Panc1 (cell line): ENCODE data around the gene NUDT4. TPM values are rescaled to one million over a fixed set of nuclear protein-coding genes. Genes with fewer than 3 reads are reported as not detected.

Experiments
- ATAC-seq: fragments of 200-7000 bp; cut with Tn5 transposase; 2 replicates; pipeline ENCODE4 v1.9.1; 2020; ENCODE audit warnings: mild to moderate bottlenecking, moderate library complexity
- BruUV-seq: library from RNA; stranded (reverse); fragments of 400-500 nt; replicated peaks from 2 replicates; lab custom pipeline; 2021; lab: Mats Ljungman, UMichigan
- CTCF ChIA-PET: fragments of 300-600 bp; sonication (Branson Sonifier 250); formaldehyde crosslinking; loops from one replicate; lab custom pipeline; 2022; ENCODE audit warnings: antibody characterized with exemption; lab: Charles Lee
- POLR2A ChIA-PET: fragments of 300-600 bp; sonication (Branson Sonifier 250); formaldehyde crosslinking; loops from one replicate; lab custom pipeline; 2022; ENCODE audit warnings: antibody characterized with exemption; lab: Charles Lee
- DNase-seq: peaks from one replicate; pipeline ENCODE4 v3.0.0-alpha.2; 2010; ENCODE audit warnings: low read depth, low spot score
- H3K27ac ChIP-seq: 2 replicates; pipeline ENCODE4 v1.5.1; 2011; ENCODE audit warnings: mild to moderate bottlenecking, low read length, inconsistent platforms
- H3K27me3 ChIP-seq: fragments of 200-500 bp; sonication (Bioruptor generic); 2 replicates; pipeline ENCODE4 v1.6.0; 2014; ENCODE audit warnings: low read length, inconsistent platforms; ENCODE audit not compliant: control insufficient read depth, insufficient read depth
- H3K36me3 ChIP-seq: fragments of 200-500 bp; sonication (Bioruptor generic); 2 replicates; pipeline ENCODE4 v1.5.1; 2014; ENCODE audit warnings: inconsistent platforms, mild to moderate bottlenecking, low read length, moderate library complexity; ENCODE audit not compliant: control insufficient read depth, insufficient read depth
- H3K4me1 ChIP-seq: 2 replicates; pipeline ENCODE4 v1.5.1; 2011; ENCODE audit warnings: inconsistent platforms, mild to moderate bottlenecking, low read length, moderate library complexity; ENCODE audit not compliant: control insufficient read depth, insufficient read depth
- H3K4me3 ChIP-seq, 2 experiments: 2 replicates each; pipeline ENCODE4 v1.5.1; 2011 to 2012; ENCODE audit warnings: low read depth in 2 of 2, low read length in 2 of 2, mild to moderate bottlenecking in 2 of 2, inconsistent platforms in 1 of 2, moderate library complexity in 1 of 2
- H3K9me3 ChIP-seq: fragments of 200-500 bp; sonication (Bioruptor generic); 2 replicates; pipeline ENCODE4 v1.5.1; 2014; ENCODE audit warnings: low read depth, mild to moderate bottlenecking, inconsistent platforms, low read length, moderate library complexity; ENCODE audit not compliant: control insufficient read depth, insufficient read depth
- CTCF ChIP-seq: fragments of 450-650 bp; IDR thresholded peaks from 2 replicates; pipeline ENCODE4 v1.5.1; 2017; ENCODE audit warnings: mild to moderate bottlenecking
- POLR2AphosphoS5 ChIP-seq: IDR thresholded peaks from 2 replicates; pipeline ENCODE4 v1.6.1; 2012; ENCODE audit warnings: mild to moderate bottlenecking, low read depth, low read length, moderate library complexity
- REST ChIP-seq, 2 experiments: IDR thresholded peaks; 2 replicates each; pipeline ENCODE4 v1.6.1; 2011 to 2012; ENCODE audit warnings: low read depth in 2 of 2, control low read depth in 1 of 2, low read length in 1 of 2, mild to moderate bottlenecking in 1 of 2, moderate library complexity in 1 of 2; ENCODE audit not compliant: insufficient read depth in 1 of 2
- SIN3A ChIP-seq: IDR thresholded peaks from 2 replicates; pipeline ENCODE4 v1.6.1; 2012; ENCODE audit warnings: low read depth, mild to moderate bottlenecking, low read length, moderate library complexity, borderline replicate concordance; ENCODE audit not compliant: insufficient read depth
- TCF7L2 ChIP-seq: IDR thresholded peaks from 2 replicates; pipeline ENCODE4 v1.6.1; 2011; ENCODE audit warnings: mild to moderate bottlenecking, low read depth, low read length, inconsistent platforms
- in situ Hi-C: cut with HindIII; loops from 2 replicates; pipeline ENCODE4 v1.10.0; 2016; ENCODE audit warnings: low sequenced_read_pairs, low pct_unique_long_range_greater_than_20kb
- intact Hi-C: fragments of 100-400 bp; cut with micrococcal nuclease; formaldehyde crosslinking; loops from one replicate; pipeline ENCODE4 v1.10.0; 2022; ENCODE audit not compliant: unreplicated experiment
- total RNA-seq: library from RNA; stranded (reverse); gene quantifications from one replicate; pipeline ENCODE4 v1.2.1, GENCODE V29; 2021; ENCODE audit not compliant: unreplicated experiment

Gene NUDT4
- total RNA-seq, 1 experiment from 2014 or later, result 45.7 TPM

GRCh38 chr12:93413064-93413463, 35.3 kb downstream of the NUDT4 start:
- Histone ChIP-seq H3K36me3 (peaks cover 7% of the 10 kb centered on the region; the same call in 1 of the 2 replicates), H3K9me3 (no peaks in the 10 kb centered on the region), H3K27me3 (no peaks in the 10 kb centered on the region), H3K4me3 (no peak overlapping the region), H3K4me1 (peaks cover 2% of the 10 kb centered on the region), H3K27ac (no peak overlapping the region)
- ATAC-seq (no peak), DNase-seq (no peak)
- intact Hi-C loops (no loop called here), in situ Hi-C loops (no loop called here)
- CTCF ChIA-PET, result no interaction called here
- TF ChIP-seq REST (IDR thresholded peaks at IDR 0.05; ENCODE audit: insufficient read depth in 1 of 2, low read depth in 2 of 2, low read length in 1 of 2) (no peak), POLR2AphosphoS5 (no peak), CTCF (no peak), SIN3A (no peak), TCF7L2 (no peak)
- POLR2A ChIA-PET, result no interaction called here
- BruUV-seq, result no TSS peak

- in situ Hi-C loops (no loop called here), intact Hi-C loops (no loop called here)
- no TSS peak for BruUV-seq
- TF ChIP-seq TCF7L2, result no peak
- no peak for TF ChIP-seq SIN3A
- no peak for TF ChIP-seq REST (IDR thresholded peaks at IDR 0.05; ENCODE audit: insufficient read depth in 1 of 2, low read depth in 2 of 2, low read length in 1 of 2)
- TF ChIP-seq POLR2AphosphoS5, result no peak
- no peak for TF ChIP-seq CTCF
- CTCF ChIA-PET, result no interaction called here
- Histone ChIP-seq H3K4me1 (peaks cover 8% of the 10 kb centered on the region), H3K27ac (no peak overlapping the region), H3K9me3 (no peaks in the 10 kb centered on the region), H3K4me3 (no peak overlapping the region), H3K27me3 (no peaks in the 10 kb centered on the region), H3K36me3 (no peaks in the 10 kb centered on the region)
- DNase-seq (no peak), ATAC-seq (no peak)
- POLR2A ChIA-PET, result no interaction called here
Observed at GRCh38 chr12:93415723-93416464, 38.2 kb downstream of the NUDT4 start.
